Gastroesophageal sphincter (tissue), 3 donors: ENCODE measurements around the gene ANKRD18A.

Experiments
- CTCF ChIP-seq, 4 experiments: fragments of 200-600 bp in 2 of 4; fragments of 450-650 bp in 2 of 4; sonication (generic) in 1 of 4; IDR thresholded peaks; one replicate each; pipeline ENCODE4 v1.5.1; 2017 to 2019; ENCODE audit warnings: antibody characterized with exemption in 4 of 4, mild to moderate bottlenecking in 2 of 4, moderate library complexity in 2 of 4
- POLR2A ChIP-seq, 2 donors: fragments of 450-650 bp; IDR thresholded peaks; one replicate each; pipeline ENCODE4 v1.6.1; 2017; ENCODE audit warnings: antibody characterized with exemption in 2 of 2, mild to moderate bottlenecking in 2 of 2, moderate library complexity in 1 of 2
- POLR2AphosphoS5 ChIP-seq: sonication (generic); formaldehyde crosslinking; IDR thresholded peaks from one replicate; pipeline ENCODE4 v1.6.1; 2017; ENCODE audit warnings: antibody characterized with exemption

GRCh38 chr9:38650564-38650963 is 30.2 kb upstream of the ANKRD18A start:
- no peak for TF ChIP-seq CTCF (IDR thresholded peaks at IDR 0.05)
- TF ChIP-seq POLR2A (IDR thresholded peaks at IDR 0.05), result no peak
- no peak for TF ChIP-seq POLR2AphosphoS5
